ENCODE data around the gene SIL1.
"Not testable (repeated sequence)": the region's sequence is repeated elsewhere in the genome, so short reads cannot be mapped to it uniquely, and the experiment has no call there.

The SIL1 gene

DNA sequence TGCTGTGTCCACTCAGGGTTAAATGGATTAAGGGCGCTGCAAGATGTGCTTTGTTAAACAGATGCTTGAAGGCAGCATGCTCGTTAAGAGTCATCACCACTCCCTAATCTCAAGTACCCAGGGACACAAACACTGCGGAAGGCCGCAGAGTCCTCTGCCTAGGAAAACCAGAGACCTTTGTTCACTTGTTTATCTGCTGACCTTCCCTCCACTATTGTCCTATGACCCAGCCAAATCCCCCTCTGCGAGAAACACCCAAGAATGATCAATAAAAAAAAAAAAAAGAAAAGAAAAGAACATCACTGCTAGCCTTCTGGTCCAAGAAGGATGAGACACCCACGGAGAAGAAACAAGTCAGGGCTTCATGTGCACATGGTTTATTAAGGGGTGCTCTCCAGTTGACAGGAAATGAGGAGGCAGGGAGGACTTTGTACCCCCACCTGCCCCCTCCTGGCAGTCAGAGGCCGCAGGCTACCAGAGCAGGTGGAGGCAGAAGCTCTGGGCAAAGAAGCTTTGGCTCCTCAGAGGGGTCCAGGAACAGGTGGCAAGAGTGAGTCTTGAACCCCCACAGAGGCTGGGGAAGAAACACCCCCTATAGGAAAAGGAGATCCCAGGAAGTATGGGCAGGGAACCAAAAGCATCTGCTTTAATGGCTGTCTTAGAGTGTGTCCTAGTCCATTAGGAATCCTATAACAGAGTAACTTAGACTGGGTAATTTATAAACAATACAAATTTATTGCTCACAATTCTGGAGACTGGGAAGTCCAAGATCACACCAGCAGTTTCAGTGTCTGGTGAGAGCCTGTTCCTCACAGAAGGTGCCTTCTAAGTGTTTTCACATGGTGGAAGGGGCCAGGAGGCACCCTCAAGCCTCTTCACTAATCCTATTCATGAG, 140.9 kb downstream of the SIL1 start:
- not testable (repeated sequence) for H3K23ac ChIP-seq (ENCODE audit: low read length in 2 of 2); H2AFZ ChIP-seq (ENCODE audit: low read depth, low read length); H2BK5ac ChIP-seq (ENCODE audit: low read depth, low read length, poor library complexity, severe bottlenecking); H3K14ac ChIP-seq (ENCODE audit: low read length in 2 of 2); H3K4me1 ChIP-seq (ENCODE audit: control insufficient read depth, insufficient read depth, low read depth, low read length); H2BK120ac ChIP-seq (ENCODE audit: low read depth, low read length); H3K4me2 ChIP-seq (ENCODE audit: low read length, poor library complexity, severe bottlenecking); H2BK12ac ChIP-seq (ENCODE audit: low read length in 2 of 2); H3K27me3 ChIP-seq (ENCODE audit: control insufficient read depth in 1 of 2, insufficient read depth in 1 of 2, low read length in 2 of 2); H3K4me3 ChIP-seq (ENCODE audit: insufficient read depth in 1 of 2, low read depth in 1 of 2, low read length in 2 of 2); H3K27ac ChIP-seq (ENCODE audit: low read length, poor library complexity, severe bottlenecking); H4K8ac ChIP-seq (ENCODE audit: low read length); DNase-seq; H3K9me3 ChIP-seq (ENCODE audit: control insufficient read depth, low read length); H2BK15ac ChIP-seq (ENCODE audit: low read depth, poor library complexity, severe bottlenecking); H3K9ac ChIP-seq (ENCODE audit: low read length); H4K91ac ChIP-seq (ENCODE audit: low read length); H2AK5ac ChIP-seq (ENCODE audit: low read length, severe bottlenecking); H3K18ac ChIP-seq (ENCODE audit: low read depth in 1 of 2, low read length in 2 of 2); H3K4ac ChIP-seq (ENCODE audit: low read depth in 1 of 2, low read length in 2 of 2); H3K36me3 ChIP-seq (ENCODE audit: control insufficient read depth in 1 of 2, insufficient read depth in 2 of 2, low read depth in 1 of 2, low read length in 2 of 2)
- 97% methylated on average over 2 of the region's 7 CpGs for WGBS
- peaks cover 13% of the 10 kb centered on the region for H3K79me1 ChIP-seq (replicated peaks; ENCODE audit: low read length, poor library complexity, severe bottlenecking)

DNA sequence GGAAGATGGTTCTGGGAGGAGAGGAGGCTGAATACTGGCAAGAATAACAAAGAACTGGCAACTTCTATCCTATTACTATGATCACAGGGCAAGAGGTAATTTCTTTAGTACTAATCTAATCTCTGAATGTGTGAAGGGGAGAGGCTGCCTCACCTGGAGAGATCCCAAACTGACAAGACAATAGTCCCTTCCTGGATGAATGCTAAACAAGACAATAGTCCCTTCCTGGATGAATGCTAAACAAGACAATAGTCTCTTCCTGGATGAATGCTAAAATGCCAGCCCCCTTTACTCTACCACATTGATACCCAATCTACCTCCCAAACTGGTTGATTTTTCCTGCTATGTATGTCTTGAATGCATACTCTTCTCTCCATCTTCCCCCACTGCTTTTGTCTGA, 145.2 kb downstream of the SIL1 start:
- H2BK12ac ChIP-seq (ENCODE audit: low read length in 2 of 2) = no peak overlapping the region
- no peak overlapping the region for H4K8ac ChIP-seq (ENCODE audit: low read length)
- H3K4ac ChIP-seq (ENCODE audit: low read depth in 1 of 2, low read length in 2 of 2) = no peak overlapping the region
- no peak overlapping the region for H2AK5ac ChIP-seq (ENCODE audit: low read length, severe bottlenecking)
- no peak overlapping the region for H4K91ac ChIP-seq (ENCODE audit: low read length)
- H3K4me2 ChIP-seq (ENCODE audit: low read length, poor library complexity, severe bottlenecking) = no peak overlapping the region
- H2AFZ ChIP-seq (ENCODE audit: low read depth, low read length) = no peak overlapping the region
- H3K4me3 ChIP-seq (ENCODE audit: insufficient read depth in 1 of 2, low read depth in 1 of 2, low read length in 2 of 2) = no peak overlapping the region
- no peak overlapping the region for H3K23ac ChIP-seq (ENCODE audit: low read length in 2 of 2)
- DNase-seq = no peak
- peaks cover 0 to 5% of the 10 kb centered on the region in 2 experiments for H3K36me3 ChIP-seq (ENCODE audit: control insufficient read depth in 1 of 2, insufficient read depth in 2 of 2, low read depth in 1 of 2, low read length in 2 of 2)
- no peak overlapping the region for H3K18ac ChIP-seq (ENCODE audit: low read depth in 1 of 2, low read length in 2 of 2)
- H3K9ac ChIP-seq (ENCODE audit: low read length) = no peak overlapping the region
- no peak overlapping the region for H2BK5ac ChIP-seq (ENCODE audit: low read depth, low read length, poor library complexity, severe bottlenecking)
- H3K27ac ChIP-seq (ENCODE audit: low read length, poor library complexity, severe bottlenecking) = no peak overlapping the region
- H3K4me1 ChIP-seq (ENCODE audit: control insufficient read depth, insufficient read depth, low read depth, low read length) = no peaks in the 10 kb centered on the region
- no peak overlapping the region for H2BK15ac ChIP-seq (ENCODE audit: low read depth, poor library complexity, severe bottlenecking)
- no peak overlapping the region for H3K14ac ChIP-seq (ENCODE audit: low read length in 2 of 2)
- H2BK120ac ChIP-seq (ENCODE audit: low read depth, low read length) = no peak overlapping the region
- no peaks in the 10 kb centered on the region for H3K27me3 ChIP-seq (ENCODE audit: control insufficient read depth in 1 of 2, insufficient read depth in 1 of 2, low read length in 2 of 2)
- H3K9me3 ChIP-seq (ENCODE audit: control insufficient read depth, low read length) = no peaks in the 10 kb centered on the region
- peaks cover 9% of the 10 kb centered on the region for H3K79me1 ChIP-seq (replicated peaks; ENCODE audit: low read length, poor library complexity, severe bottlenecking)

DNA sequence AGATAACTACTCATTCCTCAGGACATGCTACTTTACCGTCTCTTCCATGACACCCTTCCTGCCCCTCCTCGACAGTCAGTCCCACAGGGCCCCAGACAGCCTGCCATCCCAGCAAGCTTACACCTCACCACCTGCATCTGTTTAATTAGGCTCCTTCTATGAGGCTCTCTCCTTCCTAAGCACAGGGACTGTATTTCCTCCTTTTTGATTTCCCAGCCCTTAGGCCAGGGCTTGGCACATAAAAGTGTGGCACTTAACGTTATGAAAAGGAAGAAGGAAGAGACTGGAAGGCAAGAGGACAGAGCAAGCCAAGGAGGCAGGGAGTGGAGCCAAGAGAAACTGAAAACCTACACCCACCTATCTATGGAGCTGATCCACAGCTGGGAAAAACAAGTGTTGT, 146.8 kb downstream of the SIL1 start:
- Histone ChIP-seq H4K8ac (ENCODE audit: low read length) (no peak overlapping the region), H2BK5ac (ENCODE audit: low read depth, low read length, poor library complexity, severe bottlenecking) (no peak overlapping the region), H3K27me3 (ENCODE audit: control insufficient read depth in 1 of 2, insufficient read depth in 1 of 2, low read length in 2 of 2) (no peaks in the 10 kb centered on the region), H3K27ac (ENCODE audit: low read length, poor library complexity, severe bottlenecking) (no peak overlapping the region), H2AFZ (ENCODE audit: low read depth, low read length) (no peak overlapping the region), H4K91ac (ENCODE audit: low read length) (no peak overlapping the region), H2AK5ac (ENCODE audit: low read length, severe bottlenecking) (no peak overlapping the region), H3K9me3 (ENCODE audit: control insufficient read depth, low read length) (no peaks in the 10 kb centered on the region), H3K4me3 (ENCODE audit: insufficient read depth in 1 of 2, low read depth in 1 of 2, low read length in 2 of 2) (no peak overlapping the region), H3K4me2 (ENCODE audit: low read length, poor library complexity, severe bottlenecking) (no peak overlapping the region), H2BK15ac (ENCODE audit: low read depth, poor library complexity, severe bottlenecking) (no peak overlapping the region), H3K79me1 (replicated peaks; ENCODE audit: low read length, poor library complexity, severe bottlenecking) (peaks cover 10% of the 10 kb centered on the region), H3K4ac (ENCODE audit: low read depth in 1 of 2, low read length in 2 of 2) (no peak overlapping the region), H2BK120ac (ENCODE audit: low read depth, low read length) (no peak overlapping the region), H3K23ac (ENCODE audit: low read length in 2 of 2) (no peak overlapping the region), H3K9ac (ENCODE audit: low read length) (no peak overlapping the region), H2BK12ac (ENCODE audit: low read length in 2 of 2) (no peak overlapping the region), H3K36me3 (ENCODE audit: control insufficient read depth in 1 of 2, insufficient read depth in 2 of 2, low read depth in 1 of 2, low read length in 2 of 2) (peaks cover 0 to 12% of the 10 kb centered on the region in 2 experiments), H3K4me1 (ENCODE audit: control insufficient read depth, insufficient read depth, low read depth, low read length) (no peaks in the 10 kb centered on the region), H3K14ac (ENCODE audit: low read length in 2 of 2) (no peak overlapping the region), H3K18ac (ENCODE audit: low read depth in 1 of 2, low read length in 2 of 2) (no peak overlapping the region)
- 97% methylated on average over 2 of the region's 3 CpGs for WGBS
- no peak for DNase-seq

DNA sequence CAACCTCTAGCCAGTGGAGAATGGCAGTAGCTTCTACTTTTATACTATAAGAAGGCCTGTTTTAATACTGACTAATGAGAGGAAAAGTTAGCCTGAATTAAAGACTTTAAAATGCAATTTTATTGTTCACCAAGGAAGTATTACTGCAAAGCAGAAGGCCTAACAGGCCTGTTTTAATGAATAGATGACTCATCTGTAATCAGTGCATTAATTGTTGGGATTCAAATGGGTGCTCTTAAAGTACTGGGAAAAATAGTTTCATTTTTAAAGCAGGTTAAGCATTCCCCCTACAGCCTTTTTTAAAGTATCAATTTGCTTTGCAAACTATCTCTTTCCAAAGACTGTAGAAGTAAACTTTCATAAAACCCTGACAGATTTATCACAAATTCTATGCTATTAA, 147.7 kb downstream of the SIL1 start:
- DNase-seq = no peak
- H2BK12ac ChIP-seq (ENCODE audit: low read length in 2 of 2) = no peak overlapping the region

More for the DNA sequence above, 147.7 kb downstream of the SIL1 start:
- Histone ChIP-seq H4K8ac (ENCODE audit: low read length) (no peak overlapping the region), H3K27ac (ENCODE audit: low read length, poor library complexity, severe bottlenecking) (no peak overlapping the region), H3K4me2 (ENCODE audit: low read length, poor library complexity, severe bottlenecking) (no peak overlapping the region), H2AK5ac (ENCODE audit: low read length, severe bottlenecking) (no peak overlapping the region), H3K27me3 (ENCODE audit: control insufficient read depth in 1 of 2, insufficient read depth in 1 of 2, low read length in 2 of 2) (no peaks in the 10 kb centered on the region), H3K79me1 (replicated peaks; ENCODE audit: low read length, poor library complexity, severe bottlenecking) (peaks cover 10% of the 10 kb centered on the region), H3K14ac (ENCODE audit: low read length in 2 of 2) (no peak overlapping the region), H2BK120ac (ENCODE audit: low read depth, low read length) (no peak overlapping the region), H3K4ac (ENCODE audit: low read depth in 1 of 2, low read length in 2 of 2) (no peak overlapping the region), H3K9ac (ENCODE audit: low read length) (no peak overlapping the region), H3K4me3 (ENCODE audit: insufficient read depth in 1 of 2, low read depth in 1 of 2, low read length in 2 of 2) (no peak overlapping the region), H2BK5ac (ENCODE audit: low read depth, low read length, poor library complexity, severe bottlenecking) (no peak overlapping the region), H3K18ac (ENCODE audit: low read depth in 1 of 2, low read length in 2 of 2) (no peak overlapping the region), H2AFZ (ENCODE audit: low read depth, low read length) (no peak overlapping the region), H2BK15ac (ENCODE audit: low read depth, poor library complexity, severe bottlenecking) (no peak overlapping the region), H3K4me1 (ENCODE audit: control insufficient read depth, insufficient read depth, low read depth, low read length) (no peaks in the 10 kb centered on the region), H3K23ac (ENCODE audit: low read length in 2 of 2) (no peak overlapping the region), H4K91ac (ENCODE audit: low read length) (no peak overlapping the region), H3K36me3 (ENCODE audit: control insufficient read depth in 1 of 2, insufficient read depth in 2 of 2, low read depth in 1 of 2, low read length in 2 of 2) (peaks cover 0 to 12% of the 10 kb centered on the region in 2 experiments), H3K9me3 (ENCODE audit: control insufficient read depth, low read length) (no peaks in the 10 kb centered on the region)

Measured in mesenchymal stem cell (in vitro differentiated cells and primary cell).